Pancreas (tissue), 10 donors: Measurements from ENCODE around the gene PIGZ. TPM values are rescaled to one million over a fixed set of nuclear protein-coding genes. Genes with fewer than 3 reads are reported as not detected.

Source experiments
- ATAC-seq, 4 donors: fragments of 200-7000 bp; cut with Tn5 transposase; one replicate each; pipeline versions ENCODE4 v1.8.0 to v1.9.1; 2020; ENCODE audit warnings: mild to moderate bottlenecking in 4 of 4, moderate library complexity in 4 of 4
- DNase-seq, 6 donors: peaks; one replicate each; pipeline ENCODE4 v3.0.0-alpha.2; 2020
- FAIRE-seq: peaks from 2 replicates; lab custom pipeline; 2012; peaks lifted over from hg19 to GRCh38; lab: Jason Lieb, UNC
- H3K27ac ChIP-seq, 4 donors: fragments of 200-600 bp; sonication (generic); 1 replicate in 3 of 4; 2 replicates in 1 of 4; pipeline versions ENCODE4 v1.5.0 to v1.8.0; 2020
- H3K27me3 ChIP-seq, 4 donors: fragments of 200-600 bp; one replicate each; pipeline ENCODE4 v1.8.0; 2021
- H3K36me3 ChIP-seq, 3 donors: fragments of 200-600 bp; sonication (generic) in 1 of 3; one replicate each; pipeline versions ENCODE4 v1.5.0 to v1.8.0; 2020 to 2021
- H3K4me1 ChIP-seq, 3 donors: fragments of 200-600 bp; one replicate each; pipeline ENCODE4 v1.8.0; 2021
- H3K4me3 ChIP-seq, 4 donors: fragments of 200-600 bp; sonication (generic) in 2 of 4; one replicate each; pipeline versions ENCODE4 v1.5.0 to v1.8.0; 2020 to 2021
- H3K9me3 ChIP-seq, 4 donors: fragments of 200-600 bp; one replicate each; pipeline ENCODE4 v1.8.0; 2021
- WGBS, 2 donors: extraction: QIAGEN DNeasy Blood & Tissue Kit; methylation state at CpG; one replicate each; pipeline ENCODE4 v1.1.7; 2013; 5-methylcytosine and 5-hydroxymethylcytosine counted together
- intact Hi-C, 3 donors: fragments of 100-400 bp; cut with DNase I; formaldehyde crosslinking; loops; one replicate each; pipeline versions ENCODE4 v1.11.1 to v1.14.2; 2022
- polyA plus RNA-seq, 2 donors: library from polyadenylated mRNA; stranded (reverse); fragments of 200-250 nt; gene quantifications; one replicate each; pipeline ENCODE4 v1.2.3, GENCODE V29; 2013
- total RNA-seq, 6 donors: library from RNA; stranded (reverse); fragmentation: NEBNext Ultra II Directional in 4 of 6; extraction: Animal tissue kit (Norgen Biotek cat#: 25700) in 4 of 6; gene quantifications; one replicate each; pipeline versions ENCODE4 v1.2.1 to v1.2.4, GENCODE V29; 2021 to 2023
- TF ChIP-seq, protein P1 (sequence below), 4 donors: fragments of 200-600 bp; sonication (generic) in 3 of 4; IDR thresholded peaks; one replicate each; pipeline versions ENCODE4 v1.5.0 to v1.8.0; 2021; ENCODE audit warnings: antibody characterized with exemption in 4 of 4
- donor health status: healthy with polysubstance abuse.
- donor health status: DM: no; HTN: no; CAD: no; lungs with moderate emphysema.
- donor health status: DM: no; HTN: no; CAD: no.
- donor health status: control.
- donor health status: control.
- donor health status: Bipolar disorder and iron deficiency.
- donor health status: DM: yes; HTN: yes; CAD: no.
- donor health status: DM: no; HTN: no; CAD: no.
- donor health status: DM: no; HTN: no; CAD: no.
- donor health status: DM: yes; HTN: yes; CAD: no.

Gene PIGZ
- total and polyA plus RNA-seq, 8 donors: 1.3 to 3.8 (median 2.1) TPM

- FAIRE-seq (no peak), ATAC-seq (no peak), DNase-seq (peak in 2 of 6 donors; percentile 38)
- Histone ChIP-seq H3K9me3 (no peaks in the 10 kb centered on the region), H3K4me3 (no peak overlapping the region), H3K4me1 (peaks cover 0 to under 1% (median 0%) of the 10 kb centered on the region in 3 donors), H3K27ac (no peak overlapping the region), H3K36me3 (no peaks in the 10 kb centered on the region), H3K27me3 (no peaks in the 10 kb centered on the region)
- 74 to 80% methylated on average over 16 of the region's 16 CpGs for WGBS, 2 donors
- TF ChIP-seq, protein P1, sequence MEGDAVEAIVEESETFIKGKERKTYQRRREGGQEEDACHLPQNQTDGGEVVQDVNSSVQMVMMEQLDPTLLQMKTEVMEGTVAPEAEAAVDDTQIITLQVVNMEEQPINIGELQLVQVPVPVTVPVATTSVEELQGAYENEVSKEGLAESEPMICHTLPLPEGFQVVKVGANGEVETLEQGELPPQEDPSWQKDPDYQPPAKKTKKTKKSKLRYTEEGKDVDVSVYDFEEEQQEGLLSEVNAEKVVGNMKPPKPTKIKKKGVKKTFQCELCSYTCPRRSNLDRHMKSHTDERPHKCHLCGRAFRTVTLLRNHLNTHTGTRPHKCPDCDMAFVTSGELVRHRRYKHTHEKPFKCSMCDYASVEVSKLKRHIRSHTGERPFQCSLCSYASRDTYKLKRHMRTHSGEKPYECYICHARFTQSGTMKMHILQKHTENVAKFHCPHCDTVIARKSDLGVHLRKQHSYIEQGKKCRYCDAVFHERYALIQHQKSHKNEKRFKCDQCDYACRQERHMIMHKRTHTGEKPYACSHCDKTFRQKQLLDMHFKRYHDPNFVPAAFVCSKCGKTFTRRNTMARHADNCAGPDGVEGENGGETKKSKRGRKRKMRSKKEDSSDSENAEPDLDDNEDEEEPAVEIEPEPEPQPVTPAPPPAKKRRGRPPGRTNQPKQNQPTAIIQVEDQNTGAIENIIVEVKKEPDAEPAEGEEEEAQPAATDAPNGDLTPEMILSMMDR (IDR thresholded peaks at IDR 0.05): no peak
- intact Hi-C loops: loop anchor here in 1 of 3 donors (10.0 kb wide), 1 partner anchor 191 kb away; no protein-coding TSS in a partner anchor
These were observed 25.4 kb upstream of the PIGZ start for GRCh38 chr3:196994056-196994455.

GRCh38 chr3:196992461-196993065, 23.9 kb upstream of the PIGZ start:
- H3K27ac ChIP-seq: no peak overlapping the region
- ATAC-seq (no peak), DNase-seq (peak in 2 of 6 donors; percentile 32 to 41), FAIRE-seq (no peak)
- no peaks in the 10 kb centered on the region for H3K27me3 ChIP-seq
- H3K9me3 ChIP-seq: no peaks in the 10 kb centered on the region
- no peak overlapping the region for H3K4me3 ChIP-seq
- no peaks in the 10 kb centered on the region for H3K36me3 ChIP-seq
- intact Hi-C loops: loop anchor here in 1 of 3 donors (10.0 kb wide), 1 partner anchor 192 kb away; no protein-coding TSS in a partner anchor
- H3K4me1 ChIP-seq: peaks cover 0 to 7% (median 5%) of the 10 kb centered on the region in 3 donors
- WGBS, 2 donors: 88 to 90% methylated on average over 15 to 17 of the region's 17 CpGs
- TF ChIP-seq, protein P1 (IDR thresholded peaks at IDR 0.05): no peak

DNA sequence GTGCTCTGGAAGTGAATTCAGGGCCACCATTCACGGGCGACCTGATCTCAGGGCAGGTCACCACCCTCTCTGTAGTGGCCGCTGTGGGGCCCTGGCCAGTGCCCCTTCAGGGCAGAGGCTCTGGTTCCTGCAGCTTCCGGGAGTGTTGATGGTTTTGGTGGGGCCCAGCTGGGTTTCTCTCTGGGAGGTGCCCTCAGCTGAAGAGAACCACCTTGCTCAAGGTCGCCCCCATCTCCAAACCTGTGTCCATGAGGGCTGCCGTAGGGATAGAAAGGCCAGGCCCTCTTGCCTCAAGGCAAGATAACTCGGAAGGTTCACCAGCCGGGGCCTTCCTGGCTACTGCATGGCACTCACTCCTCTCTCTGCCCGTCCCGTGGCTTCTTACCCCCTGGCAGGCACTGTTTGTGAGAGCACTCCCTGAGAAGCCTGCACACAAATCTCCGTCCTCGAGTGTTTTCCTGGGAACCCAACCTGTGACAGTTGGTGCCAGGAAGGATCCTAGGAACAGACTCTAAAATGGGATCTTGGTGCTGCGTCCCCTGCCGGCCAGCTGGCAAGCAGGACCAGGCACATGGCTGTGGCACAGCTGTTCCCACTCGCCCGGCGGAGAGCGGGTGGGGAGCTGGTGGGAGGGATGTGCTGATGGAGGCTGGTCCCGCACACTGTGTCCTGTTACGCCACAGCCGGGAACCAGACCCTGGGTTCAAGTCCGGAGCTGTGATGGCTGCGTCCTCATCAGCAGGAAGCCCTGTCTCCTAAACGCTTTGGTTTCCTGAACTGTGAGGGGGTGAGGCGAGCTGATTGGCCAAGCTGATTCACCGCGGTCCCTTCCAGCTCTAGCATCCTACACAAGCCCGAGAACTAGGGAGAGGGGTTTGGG, 23.2 kb upstream of the PIGZ start:
- Histone ChIP-seq H3K4me1 (peaks cover 0 to 7% (median 5%) of the 10 kb centered on the region in 3 donors), H3K36me3 (no peaks in the 10 kb centered on the region), H3K27me3 (no peaks in the 10 kb centered on the region), H3K9me3 (no peaks in the 10 kb centered on the region), H3K27ac (no peak overlapping the region), H3K4me3 (no peak overlapping the region)
- DNase-seq (peak in 2 of 6 donors; percentile 31 to 41), FAIRE-seq (no peak), ATAC-seq (no peak)
- TF ChIP-seq, protein P1 (IDR thresholded peaks at IDR 0.05): no peak
- intact Hi-C loops: loop anchor here in 1 of 3 donors (10.0 kb wide), 1 partner anchor 193 kb away; no protein-coding TSS in a partner anchor
- WGBS, 2 donors: 86 to 93% methylated on average over 28 of the region's 28 CpGs

- no peaks in the 10 kb centered on the region for H3K27me3 ChIP-seq
- FAIRE-seq: no peak
- H3K36me3 ChIP-seq: no peaks in the 10 kb centered on the region
- WGBS, 2 donors: 92 to 93% methylated on average over 10 of the region's 10 CpGs
- no peak for ATAC-seq
- H3K4me3 ChIP-seq: no peak overlapping the region
- TF ChIP-seq, protein P1 (IDR thresholded peaks at IDR 0.05): no peak
- intact Hi-C loops: loop anchor here in 1 of 3 donors (10.0 kb wide), 1 partner anchor 194 kb away; no protein-coding TSS in a partner anchor
- peak in 2 of 6 donors; percentile 39 to 48 for DNase-seq
- no peak overlapping the region for H3K27ac ChIP-seq
- peaks cover 0 to 7% (median 5%) of the 10 kb centered on the region in 3 donors for H3K4me1 ChIP-seq
- H3K9me3 ChIP-seq: no peaks in the 10 kb centered on the region
These were observed 22.0 kb upstream of the PIGZ start for GRCh38 chr3:196990601-196991007.
